Stimulated activated CD4-positive, alpha-beta T cell treated with anti-CD3 and anti-CD28 coated beads, Interleukin-4, amount 100 ng/mL, for 4 hours (primary cell): ENCODE measurements around the gene VAV1.
A peak's percentile ranks its signal among the peaks of the same experiment; 100 is the strongest.
"Not testable (repeated sequence)": the region's sequence is repeated elsewhere in the genome, so short reads cannot be mapped to it uniquely, and the experiment has no call there.

ENCODE experiments used
- DNase-seq, 2 experiments: peaks; one replicate each; pipeline ENCODE4 v3.0.0-alpha.2; 2020

VAV1 gene

DNA sequence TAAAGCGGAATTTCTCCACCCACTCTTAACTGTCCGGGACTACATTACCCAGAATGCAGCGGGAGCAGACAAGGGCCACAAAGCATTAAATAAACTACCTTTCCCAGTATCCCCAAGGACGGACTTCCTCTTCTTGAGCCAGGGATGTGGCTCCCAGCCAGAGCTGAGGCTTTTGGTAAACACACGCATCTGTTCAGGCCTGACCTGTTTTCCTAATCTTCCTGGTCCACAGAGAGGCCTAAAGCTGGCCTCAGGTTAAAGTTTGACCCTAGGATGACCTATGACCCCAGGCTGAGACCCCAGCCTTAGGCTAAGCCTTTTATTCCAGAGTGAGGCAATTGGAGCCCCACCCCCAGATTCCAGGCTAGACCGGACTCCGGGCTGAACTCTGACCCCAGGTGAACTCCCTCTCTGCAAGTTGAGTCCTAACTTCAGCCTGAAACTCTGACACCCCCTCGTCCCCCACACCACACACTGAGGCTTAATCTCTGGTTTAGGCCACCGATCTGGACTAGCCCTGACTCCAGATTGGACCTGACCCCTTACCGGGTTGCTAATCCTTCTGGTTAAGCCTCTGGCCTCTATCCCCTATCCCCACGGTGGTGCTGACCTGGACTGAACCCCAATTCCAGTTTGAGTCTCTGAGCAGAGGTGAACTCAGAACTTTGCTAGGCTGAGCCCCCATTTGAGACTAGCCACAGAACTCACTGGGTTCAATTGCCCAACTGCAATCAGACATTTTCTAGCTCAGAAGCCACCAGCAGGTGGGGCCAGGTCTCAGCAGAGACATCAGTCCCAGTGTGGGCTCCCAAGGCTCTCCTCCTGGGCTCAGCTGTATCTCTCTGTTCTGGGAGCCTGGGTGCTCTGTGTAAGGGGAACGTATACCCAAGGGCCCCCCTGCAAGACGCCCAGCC is 34.4 kb upstream of the VAV1 start:
- peak; percentile 64 to 77 for DNase-seq

DNA sequence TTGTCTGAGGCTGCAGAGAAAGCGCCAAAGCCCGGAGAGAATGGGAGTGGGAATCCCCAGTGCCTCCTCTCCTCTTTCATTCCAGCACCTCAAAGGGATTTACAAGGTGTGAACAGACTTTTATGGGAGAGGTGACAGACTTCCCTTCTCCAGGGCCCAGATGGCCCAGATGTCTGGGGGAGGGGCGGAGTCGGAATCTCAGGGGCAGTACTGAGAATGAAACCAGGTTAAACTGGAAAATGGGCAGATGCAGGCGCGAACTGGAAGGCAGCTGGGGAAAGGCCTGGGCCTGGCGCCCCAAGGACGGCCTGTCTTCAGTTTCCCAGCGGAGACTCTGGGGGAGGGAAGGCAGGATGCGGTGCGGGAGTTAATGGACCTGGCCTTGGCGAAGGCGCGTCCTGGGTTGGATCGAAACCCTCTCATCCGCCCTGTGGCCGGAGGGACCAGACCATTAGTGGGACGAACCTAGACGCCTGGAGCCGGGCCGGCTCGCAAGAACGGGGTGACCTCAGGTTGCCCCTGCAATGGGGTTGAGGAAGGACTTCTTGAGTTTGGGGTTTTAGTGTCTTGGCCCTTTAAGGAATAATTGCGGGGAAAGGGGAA is 33.6 kb upstream of the VAV1 start:
- DNase-seq = peak in 1 of 2 experiments; percentile 24

DNA sequence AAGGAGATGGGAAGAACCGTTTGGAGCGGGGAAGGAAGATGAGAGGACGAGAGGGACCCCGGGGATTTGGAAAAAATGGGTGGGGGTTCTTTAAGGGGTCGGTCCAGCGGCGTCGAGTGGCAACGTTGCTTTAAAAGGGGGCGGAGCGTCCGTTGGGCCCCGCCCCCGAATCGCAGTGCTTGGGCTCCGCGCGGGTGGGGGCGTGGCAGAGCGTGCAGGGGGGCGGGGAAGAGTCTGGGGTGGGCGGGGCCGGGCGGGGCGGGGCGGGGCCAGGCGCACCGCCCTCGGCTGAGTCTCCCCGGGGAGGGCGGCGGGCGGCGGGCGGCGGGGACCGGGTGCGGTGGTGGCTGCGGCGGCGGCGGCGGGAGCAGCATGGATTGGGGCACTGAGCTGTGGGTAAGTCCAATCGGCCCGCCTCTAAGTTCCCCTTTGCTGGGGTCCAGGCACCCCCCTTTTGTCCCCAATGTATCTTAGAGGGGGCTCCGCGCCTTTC is 33.1 kb upstream of the VAV1 start, which contains the start of gene TRIP10:
Gene TRIP10, plus strand, starts transcription at position 291 of the 493 bp plus-strand sequence. Its CDS starts 82 bp downstream, at position 373.
- peak; percentile 81 to 82 for DNase-seq

DNA sequence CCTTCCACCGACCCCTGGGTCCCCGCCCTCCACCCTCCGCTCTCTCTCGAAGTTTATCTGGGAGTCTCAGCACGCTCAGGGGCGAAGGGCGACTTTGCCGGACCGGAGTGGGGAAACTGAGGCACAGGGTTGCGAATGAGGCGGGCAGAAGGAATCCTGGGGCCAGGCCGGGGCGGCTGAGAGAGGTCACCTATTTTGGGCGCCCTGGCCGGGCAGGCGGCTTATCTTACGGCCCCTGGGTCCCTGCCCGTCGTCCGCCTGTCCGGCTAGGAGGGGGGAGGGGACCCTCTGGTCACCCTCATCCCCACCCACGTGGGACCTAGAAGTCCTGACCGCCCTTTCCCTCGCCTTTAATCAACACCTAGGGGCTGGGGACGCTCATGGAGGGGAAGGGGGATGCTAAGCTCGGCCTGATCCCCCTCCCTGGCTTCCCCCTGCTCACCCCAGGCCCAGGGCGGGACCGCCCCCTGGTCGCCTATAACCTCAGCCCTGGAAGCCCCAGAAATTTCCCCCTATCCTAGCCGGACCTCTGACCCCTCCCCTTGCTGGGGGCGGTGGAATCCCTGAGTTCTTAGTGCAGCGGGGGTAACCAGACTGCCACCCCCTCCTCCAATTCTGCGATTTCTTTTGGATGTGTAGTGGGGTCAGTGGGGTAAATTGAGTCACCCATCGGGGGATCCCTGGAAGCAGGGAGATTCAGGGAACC is 32.5 kb upstream of the VAV1 start:
- no peak for DNase-seq

DNA sequence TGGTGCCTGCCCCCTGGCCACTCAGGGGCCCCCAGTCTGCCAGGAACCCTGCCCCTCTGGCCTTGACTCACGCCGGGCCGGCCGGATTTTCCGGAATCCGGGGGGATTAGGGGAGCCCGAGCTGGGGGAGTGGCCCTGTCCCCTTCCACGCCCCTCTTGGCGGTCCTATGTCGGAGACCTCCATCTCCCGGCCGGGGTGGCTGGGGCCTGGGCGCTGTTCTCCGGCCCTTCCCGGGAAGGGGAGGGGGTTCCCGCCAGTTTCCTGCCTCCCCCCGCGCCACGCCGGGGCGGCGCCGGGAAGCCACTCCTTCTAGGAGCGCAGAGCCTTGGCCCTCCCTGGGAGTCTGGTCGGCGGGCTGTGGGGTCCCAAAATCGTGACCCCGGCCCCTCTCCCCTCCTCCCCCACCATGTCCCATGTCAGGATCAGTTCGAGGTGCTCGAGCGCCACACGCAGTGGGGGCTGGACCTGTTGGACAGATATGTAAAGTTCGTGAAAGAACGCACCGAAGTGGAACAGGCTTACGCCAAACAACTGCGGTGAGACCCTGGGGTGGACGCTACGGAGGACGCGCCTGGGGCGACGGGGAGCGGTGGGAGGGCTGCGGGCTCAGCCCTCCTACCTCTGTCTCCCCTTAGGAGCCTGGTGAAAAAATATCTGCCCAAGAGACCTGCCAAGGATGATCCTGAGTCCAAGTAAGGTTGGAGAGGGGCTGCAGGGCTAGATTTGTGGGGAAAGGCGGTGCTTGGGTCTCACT is 31.7 kb upstream of the VAV1 start:
- DNase-seq = no peak

DNA sequence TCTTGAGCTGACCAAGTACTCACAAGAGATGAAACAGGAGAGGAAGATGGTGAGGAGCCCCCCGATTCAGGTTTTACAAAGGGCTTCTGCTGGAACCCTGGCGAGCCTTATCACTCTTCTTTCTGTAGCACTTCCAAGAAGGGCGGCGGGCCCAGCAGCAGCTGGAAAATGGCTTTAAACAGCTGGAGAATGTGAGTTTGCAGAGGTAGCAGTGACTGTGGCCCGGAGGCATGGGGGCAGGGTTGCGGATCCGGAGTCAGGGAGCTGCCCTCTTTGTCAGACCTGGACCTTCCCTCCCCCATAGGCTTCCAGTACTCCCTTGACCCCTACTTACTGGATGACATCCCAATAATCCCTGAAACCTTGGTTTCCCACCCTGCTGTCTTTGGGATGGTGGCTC is 29.4 kb upstream of the VAV1 start:
- no peak for DNase-seq

DNA sequence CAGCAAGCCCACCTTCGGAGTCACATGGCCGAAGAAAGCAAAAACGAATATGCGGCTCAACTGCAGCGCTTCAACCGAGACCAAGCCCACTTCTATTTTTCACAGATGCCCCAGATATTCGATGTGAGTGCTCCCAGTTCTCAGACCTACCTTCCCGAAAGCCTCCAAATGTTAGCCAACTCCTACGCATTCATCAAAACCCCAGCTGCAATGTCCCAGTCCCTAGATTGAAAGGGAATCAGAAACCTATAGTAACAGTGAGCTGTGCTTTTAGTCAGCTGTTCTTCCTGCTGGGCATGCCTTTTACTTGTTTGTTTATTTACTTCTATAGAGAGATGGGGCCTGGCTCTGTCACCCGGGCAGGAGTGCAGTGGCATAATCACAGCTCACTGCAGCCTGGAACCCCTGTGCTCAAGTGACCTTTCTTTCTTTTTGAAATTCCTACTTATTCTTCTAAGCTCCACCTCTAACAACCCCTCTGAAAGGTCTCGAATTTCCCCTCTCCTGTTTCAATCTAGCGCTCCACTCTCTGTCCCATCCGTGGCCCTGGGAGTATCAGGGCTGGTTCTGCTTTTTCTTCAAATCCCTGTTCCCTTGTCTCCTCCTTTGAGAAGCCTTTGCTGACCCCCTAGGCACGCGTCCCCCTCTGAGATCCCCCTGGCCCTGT is 28.7 kb upstream of the VAV1 start:
- no peak for DNase-seq

DNA sequence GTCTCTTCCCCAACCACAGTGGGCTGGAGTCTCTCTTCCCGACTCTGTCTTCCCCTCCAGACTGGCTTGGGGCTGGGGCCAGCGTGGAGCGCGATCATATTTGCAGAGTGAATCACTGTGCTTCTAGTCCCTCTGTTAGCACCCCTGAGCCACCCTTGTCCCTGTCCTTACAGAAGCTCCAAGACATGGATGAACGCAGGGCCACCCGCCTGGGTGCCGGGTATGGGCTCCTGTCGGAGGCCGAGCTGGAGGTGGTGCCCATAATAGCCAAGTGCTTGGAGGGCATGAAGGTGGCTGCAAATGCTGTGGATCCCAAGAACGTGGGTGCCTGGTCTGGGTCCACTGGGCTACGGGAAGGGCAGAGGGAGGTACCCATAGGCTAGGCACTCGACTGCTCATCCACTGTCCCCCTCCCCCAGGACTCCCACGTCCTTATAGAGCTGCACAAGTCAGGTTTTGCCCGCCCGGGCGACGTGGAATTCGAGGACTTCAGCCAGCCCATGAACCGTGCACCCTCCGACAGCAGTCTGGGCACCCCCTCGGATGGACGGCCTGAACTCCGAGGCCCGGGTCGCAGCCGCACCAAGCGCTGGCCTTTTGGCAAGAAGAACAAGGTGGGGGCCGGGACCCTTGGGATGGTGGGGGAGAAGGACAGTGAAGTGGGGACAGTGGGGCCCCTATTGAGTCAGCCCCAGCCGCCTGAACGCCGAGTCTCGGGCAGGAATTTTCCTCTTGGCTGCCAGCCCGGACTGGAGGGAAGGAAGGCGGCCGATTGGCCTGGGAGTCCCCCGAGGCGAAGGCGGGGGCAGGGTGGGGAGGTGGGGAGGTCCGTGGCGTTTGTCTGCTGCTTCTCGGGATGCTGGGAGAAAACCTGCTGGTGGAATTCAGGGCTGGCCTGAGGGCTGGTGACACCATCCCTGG is 27.9 kb upstream of the VAV1 start:
- DNase-seq = no peak

DNA sequence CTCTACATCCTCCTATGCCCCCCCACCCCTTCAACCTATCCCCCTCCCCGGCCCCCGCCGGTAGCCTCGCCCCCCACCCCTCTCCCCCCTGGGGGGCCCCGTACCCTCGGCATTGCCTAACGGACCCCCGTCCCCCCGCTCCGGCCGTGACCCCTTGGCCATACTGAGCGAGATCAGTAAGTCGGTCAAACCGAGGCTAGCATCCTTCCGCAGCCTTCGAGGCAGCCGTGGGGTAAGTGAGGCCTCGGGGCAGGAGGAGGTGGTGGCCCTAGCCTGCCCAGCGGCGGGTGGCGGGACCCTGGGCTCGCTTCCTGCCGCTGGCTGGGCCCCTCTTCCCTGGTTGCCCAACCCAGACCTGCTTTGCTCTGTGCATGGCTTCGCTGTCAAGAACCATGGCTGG is 26.5 kb upstream of the VAV1 start:
- no peak for DNase-seq

DNA sequence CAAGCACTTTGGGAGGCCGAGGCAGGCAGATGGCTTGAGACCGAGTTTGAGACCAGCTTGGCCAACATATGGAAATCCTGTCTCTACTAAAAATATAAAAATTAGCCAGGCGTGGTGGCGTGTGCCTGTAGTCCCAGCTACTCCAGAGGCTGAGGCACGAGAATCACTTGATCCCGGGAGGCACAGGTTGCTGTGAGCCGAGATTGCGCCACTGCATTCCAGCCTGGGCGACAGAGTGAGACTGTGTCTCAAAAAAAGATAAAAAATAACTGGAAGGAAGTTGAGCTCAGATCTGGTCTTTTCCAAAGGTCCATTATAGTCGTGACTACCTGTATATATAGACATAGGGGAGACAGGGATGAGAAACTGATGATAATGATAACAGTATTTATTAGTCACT is 24.0 kb upstream of the VAV1 start:
- not testable (repeated sequence) for DNase-seq

DNA sequence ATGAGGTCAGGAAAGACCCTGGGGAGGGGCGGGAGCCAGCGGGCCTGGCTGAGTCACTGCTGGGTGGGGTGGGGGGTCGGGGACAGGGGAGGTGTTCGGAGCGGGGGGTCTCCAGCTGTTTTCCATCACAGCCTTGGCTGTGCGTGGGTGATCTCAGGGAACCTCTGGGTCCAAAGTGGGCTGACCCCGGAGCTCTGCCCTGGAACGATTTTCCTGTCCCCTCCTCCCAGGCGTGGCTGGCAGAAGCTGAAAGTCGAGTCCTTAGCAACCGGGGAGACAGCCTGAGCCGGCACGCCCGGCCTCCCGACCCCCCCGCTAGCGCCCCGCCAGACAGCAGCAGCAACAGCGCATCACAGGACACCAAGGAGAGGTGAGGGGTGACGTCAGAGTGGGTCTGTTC is 22.4 kb upstream of the VAV1 start:
- no peak for DNase-seq

DNA sequence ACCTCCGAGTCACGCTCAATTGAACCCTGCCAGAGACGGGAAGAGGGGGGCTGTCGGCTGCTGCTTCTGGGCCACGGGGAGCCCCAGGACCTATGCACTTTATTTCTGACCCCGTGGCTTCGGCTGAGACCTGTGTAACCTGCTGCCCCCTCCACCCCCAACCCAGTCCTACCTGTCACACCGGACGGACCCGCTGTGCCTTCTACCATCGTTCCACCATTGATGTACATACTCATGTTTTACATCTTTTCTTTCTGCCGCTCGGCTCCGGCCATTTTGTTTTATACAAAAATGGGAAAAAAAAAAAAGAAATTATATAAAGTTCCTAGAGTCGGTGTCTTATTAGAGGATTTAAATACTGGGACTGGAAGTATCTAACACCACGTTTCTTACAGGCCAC is 21.3 kb upstream of the VAV1 start:
- DNase-seq = no peak

DNA sequence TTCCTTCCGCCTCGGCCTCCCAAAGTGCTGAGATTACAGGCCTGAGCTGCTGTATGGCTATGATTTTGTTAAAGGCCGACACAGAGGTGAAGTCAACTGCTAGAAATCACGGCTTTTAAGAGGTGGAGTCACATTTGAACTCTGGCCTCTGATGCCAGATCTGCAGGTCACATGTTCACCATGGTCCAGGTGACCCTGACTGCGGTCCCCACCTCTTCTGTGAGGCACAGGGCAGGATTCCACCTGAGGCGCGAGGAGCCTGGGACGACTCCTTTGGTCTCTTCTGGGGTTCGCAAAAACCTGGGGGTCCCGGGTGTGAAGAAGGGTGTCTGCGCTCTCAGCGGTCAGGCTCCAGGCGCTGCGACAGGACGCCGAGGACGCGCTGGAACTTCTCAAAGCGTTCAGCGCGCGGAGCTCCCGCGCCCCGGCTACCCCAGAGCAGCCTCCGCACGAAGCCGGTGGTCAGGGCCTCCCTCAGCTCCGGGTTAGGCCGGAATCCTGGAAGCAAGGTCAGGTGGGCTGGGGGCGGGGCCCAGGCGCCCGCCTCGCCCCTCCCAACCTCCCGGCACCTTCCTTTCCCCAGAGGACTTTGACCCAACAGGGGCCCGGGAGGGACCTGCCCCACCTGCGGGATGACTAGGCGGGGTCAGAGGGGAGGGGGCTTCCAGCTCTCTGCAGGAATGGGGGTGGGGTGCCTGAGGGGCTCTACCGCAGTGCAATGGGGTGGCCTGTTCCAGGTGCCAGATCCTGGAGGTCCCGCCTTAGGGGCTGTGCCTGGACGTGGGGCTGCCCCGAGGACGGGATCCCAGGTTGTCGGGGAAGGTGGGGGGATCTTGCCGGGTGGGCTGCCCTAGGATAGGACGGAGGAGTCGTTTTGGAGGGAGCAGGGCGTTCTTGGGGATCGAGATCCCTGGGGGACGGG is 20.0 kb upstream of the VAV1 start:
- no peak for DNase-seq

DNA sequence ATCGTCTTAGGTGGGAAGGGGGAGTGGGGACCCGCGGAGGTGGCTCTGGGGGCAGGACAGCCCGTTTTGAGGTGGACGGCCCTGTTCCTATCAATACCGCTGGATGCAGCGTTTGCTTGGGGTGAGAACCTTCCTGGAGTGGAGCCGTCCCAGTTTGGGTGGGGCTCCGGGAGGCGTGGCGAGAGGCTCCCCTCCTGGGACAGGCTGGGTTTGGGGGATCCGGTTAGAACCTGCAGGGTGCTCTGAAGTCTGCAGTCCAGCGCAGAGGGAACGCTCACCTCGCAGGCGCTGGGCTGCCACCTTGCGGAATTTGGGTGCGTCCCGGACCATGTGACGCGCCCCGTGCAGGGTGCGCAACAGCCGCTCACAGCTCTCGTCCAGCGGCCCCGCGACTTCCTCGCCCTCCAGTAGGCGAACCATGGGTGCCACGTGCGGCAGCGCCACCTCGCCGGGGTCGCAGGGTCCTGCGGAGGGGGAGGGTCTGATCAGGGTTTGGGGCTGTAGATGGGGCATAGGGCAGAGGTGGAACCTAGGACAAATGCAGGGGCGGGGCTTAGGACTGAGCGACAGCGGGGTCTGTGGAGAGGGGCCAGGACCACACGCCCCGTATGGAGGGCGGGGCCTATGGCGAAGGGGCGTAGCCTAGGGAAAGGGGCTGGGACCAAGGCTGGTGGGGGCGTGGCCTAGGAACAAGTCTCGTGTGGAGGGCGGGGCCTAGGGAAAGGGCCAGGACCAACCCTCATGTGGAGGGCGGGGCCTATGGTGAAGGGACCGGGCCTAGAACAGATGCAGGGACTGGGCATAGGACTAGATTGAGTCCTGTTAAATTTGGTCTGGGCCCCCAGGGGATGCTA is 19.1 kb upstream of the VAV1 start:
- peak; percentile 79 to 80 for DNase-seq

DNA sequence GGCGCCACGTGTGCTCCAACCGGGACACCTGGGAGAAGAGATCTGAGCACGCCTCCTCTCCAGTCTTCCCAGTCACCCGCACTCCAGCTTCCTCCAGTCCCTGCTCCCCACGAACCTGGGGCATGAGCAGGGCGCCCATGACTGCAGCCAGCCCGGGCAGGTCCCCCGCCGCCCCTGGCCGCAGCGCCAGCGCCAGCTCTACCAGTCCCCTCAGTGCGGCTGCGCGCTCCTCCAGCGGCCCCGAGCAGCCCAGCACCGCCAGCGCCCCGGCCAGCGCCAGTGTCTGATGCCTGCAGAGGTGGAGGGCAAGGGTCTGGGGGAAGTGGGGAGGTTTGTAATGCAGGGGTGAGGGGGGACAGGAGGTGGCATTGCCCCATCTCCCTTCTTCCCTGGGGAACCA is 18.4 kb upstream of the VAV1 start:
- DNase-seq = no peak

DNA sequence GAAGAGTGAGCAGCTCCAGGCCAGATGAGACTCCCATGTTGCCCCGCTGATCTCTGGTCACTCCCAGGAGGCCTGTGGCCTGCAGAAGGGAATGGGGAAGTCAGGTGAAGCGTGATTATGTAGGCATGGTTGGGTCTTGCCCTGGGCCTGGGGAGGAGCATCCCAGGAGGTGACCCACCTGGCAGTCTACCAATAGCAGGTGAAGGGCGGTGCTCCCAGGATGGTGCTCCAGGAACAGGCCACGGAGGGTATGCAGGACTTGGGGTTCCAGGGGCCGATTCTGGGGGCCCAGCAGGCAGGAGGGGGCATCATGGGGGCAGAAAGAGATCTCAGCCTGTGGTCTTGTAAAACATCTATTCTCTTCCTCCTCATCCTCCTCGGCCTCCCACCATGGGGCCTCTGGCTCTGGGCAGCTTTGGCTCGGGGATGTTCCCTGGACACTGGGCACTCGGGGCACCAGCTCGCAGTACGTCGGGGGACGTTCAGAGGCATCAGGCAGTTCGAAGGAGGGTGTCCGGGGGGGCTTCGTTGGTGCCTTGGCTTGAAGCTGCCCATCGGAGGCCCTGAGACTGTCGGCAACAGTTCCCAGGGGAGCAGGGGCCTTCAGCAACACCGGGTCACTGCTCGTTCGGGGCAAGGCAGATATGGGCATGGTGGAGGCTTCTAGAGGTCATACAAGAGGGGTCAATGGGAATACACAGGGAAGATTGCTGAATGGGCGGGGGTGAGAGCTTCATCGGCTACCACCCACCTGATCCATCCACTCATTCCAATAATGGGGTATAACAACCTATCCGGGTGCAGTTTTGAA is 17.6 kb upstream of the VAV1 start:
- DNase-seq = no peak

DNA sequence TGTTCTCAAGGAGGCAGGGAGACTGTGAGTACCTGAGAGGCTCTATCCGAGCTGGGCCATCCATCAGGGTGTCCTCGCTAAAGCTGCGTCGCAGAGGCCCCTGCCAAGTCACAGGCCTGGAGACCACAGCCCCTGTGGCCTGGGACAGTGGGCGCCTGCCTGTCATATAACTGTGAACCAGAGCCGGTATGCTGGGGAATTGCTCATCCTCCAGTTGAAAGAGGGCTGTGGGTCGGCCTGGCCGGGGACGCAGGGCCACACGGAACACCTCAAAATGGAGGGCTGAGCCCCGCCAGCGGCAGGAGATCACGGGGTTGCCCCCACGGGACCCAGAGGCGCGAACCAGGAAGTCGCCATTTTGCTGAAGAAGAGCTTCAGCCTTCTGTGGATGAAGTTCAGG is 11.9 kb upstream of the VAV1 start:
- DNase-seq = no peak

DNA sequence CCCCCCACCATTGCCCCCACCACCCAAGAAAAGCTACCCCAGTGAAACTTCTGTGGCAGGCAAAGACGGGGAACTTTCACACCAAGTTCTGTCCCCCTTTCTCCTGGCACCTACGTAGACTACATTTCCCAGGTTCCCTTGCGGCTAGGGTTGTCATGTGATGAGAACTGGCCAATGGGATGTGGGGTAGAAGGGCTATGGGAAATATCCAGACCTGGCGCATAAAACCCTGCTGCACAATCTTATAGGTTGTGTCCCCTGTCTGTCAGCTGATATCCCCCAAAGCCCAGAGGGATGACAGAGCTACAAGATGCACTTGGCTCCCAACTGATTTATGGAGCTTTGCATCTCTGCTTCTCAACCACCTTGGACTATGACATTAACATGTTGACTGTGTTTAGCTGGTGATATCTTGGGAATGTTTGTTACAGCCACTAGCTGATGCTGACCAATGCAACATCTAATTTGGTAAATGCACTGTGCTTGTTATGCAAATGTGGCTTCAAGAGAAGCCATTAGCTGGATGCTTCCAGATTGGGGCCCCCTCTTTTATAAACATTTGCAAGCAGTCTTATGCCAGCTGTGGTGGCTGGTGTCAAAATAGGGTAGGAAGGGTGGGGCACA is 11.3 kb upstream of the VAV1 start:
- DNase-seq = no peak
